ENCODE data around the gene KCNH2.

Gene KCNH2

DNA sequence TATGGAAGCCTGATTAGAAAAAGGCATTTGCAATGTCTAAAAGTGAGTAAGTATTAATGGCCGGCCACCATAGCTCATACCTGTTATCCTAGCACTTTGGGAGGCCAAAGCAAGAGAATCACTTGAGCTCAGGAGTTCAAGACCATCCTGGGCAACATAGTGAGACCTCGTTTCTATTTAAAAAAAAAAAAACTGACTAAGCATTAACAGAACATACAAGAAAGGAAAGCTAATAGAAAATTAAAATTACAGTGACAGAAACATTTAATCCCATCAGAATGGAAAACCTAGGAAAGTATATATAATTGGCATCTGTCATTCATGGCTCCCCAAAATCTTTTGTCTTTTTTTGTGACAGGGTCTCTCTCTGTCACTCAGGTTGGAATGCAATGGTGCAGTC lies 69.9 kb downstream of the KCNH2 start:
- H3K9me3 ChIP-seq (ENCODE audit: insufficient read depth, low read depth, low read length): no peaks in the 10 kb centered on the region
- peaks cover 6% of the 10 kb centered on the region for H3K27me3 ChIP-seq (ENCODE audit: insufficient read depth, low read length)
- H3K27ac ChIP-seq (ENCODE audit: low read depth, low read length): no peak overlapping the region
- H3K4me3 ChIP-seq (ENCODE audit: low read length): no peak overlapping the region
- no peaks in the 10 kb centered on the region for H3K36me3 ChIP-seq (ENCODE audit: insufficient read depth, low read length)
- H3K4me1 ChIP-seq (ENCODE audit: insufficient read depth, low read length): no peaks in the 10 kb centered on the region
- WGBS: 90% methylated on average over 1 of the region's 2 CpGs
- H3K9ac ChIP-seq (ENCODE audit: low read depth, low read length): no peak overlapping the region

DNA sequence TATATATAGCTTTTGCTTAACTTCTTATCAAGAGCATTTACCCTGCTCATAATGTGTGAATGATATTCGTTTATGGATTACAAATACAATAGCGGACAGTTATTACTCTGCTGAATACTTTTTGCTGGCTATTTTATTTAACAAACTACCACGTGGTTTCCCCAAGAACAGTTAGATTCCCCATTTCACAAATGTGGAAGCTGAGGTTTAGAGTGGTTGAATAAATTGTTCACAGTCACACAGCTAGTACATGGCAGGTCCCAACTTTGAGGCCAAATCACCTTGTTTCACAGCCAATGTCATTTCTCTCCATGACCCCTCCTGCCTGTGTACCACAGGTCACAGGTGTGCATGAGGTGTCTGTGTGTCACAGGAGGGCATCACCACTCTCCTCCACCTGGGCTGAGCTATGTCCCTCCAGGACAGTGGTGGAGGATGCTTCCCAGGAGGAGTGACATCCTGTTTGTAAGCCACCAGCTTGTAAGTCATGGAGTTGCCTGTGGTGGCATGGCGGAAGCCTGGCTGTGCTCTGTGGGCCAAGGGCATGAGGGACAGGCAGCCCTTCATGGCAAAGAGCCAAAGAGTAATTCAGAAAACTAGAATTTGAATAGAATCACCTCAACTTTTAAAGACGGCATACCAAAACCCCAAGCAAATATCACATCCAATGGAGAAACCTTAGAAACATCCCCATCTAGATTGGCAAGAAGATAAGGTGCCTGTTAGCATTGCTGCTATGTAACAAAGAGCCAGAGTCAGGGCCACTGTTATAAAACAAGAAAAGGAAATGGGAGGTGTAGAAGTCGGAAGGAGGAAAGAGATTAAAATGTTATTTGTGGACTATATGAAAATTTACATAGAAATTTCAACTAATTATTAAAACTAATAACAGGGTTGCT lies 73.9 kb downstream of the KCNH2 start:
- Histone ChIP-seq H3K4me3 (ENCODE audit: low read length) (no peak overlapping the region), H3K9me3 (ENCODE audit: insufficient read depth, low read depth, low read length) (no peaks in the 10 kb centered on the region), H3K27me3 (ENCODE audit: insufficient read depth, low read length) (peaks cover 40% of the 10 kb centered on the region), H3K4me1 (ENCODE audit: insufficient read depth, low read length) (peaks cover 14% of the 10 kb centered on the region), H3K9ac (ENCODE audit: low read depth, low read length) (no peak overlapping the region), H3K27ac (ENCODE audit: low read depth, low read length) (no peak overlapping the region), H3K36me3 (ENCODE audit: insufficient read depth, low read length) (no peaks in the 10 kb centered on the region)
- WGBS: 85% methylated on average over 2 of the region's 6 CpGs

- H3K4me3 ChIP-seq (ENCODE audit: low read length): no peak overlapping the region
- 94% methylated on average over 12 of the region's 12 CpGs for WGBS
- H3K9me3 ChIP-seq (ENCODE audit: insufficient read depth, low read depth, low read length): no peaks in the 10 kb centered on the region
- H3K27ac ChIP-seq (ENCODE audit: low read depth, low read length): no peak overlapping the region
- H3K4me1 ChIP-seq (ENCODE audit: insufficient read depth, low read length): peaks cover 14% of the 10 kb centered on the region
- no peaks in the 10 kb centered on the region for H3K36me3 ChIP-seq (ENCODE audit: insufficient read depth, low read length)
- H3K9ac ChIP-seq (ENCODE audit: low read depth, low read length): no peak overlapping the region
- peaks cover 47% of the 10 kb centered on the region for H3K27me3 ChIP-seq (ENCODE audit: insufficient read depth, low read length)
Observed at GRCh38 chr7:150903606-150904005, 74.5 kb downstream of the KCNH2 start.

GRCh38 chr7:150902078-150903033 lies 75.8 kb downstream of the KCNH2 start:
- Histone ChIP-seq H3K9me3 (ENCODE audit: insufficient read depth, low read depth, low read length) (no peaks in the 10 kb centered on the region), H3K9ac (ENCODE audit: low read depth, low read length) (no peak overlapping the region), H3K27ac (ENCODE audit: low read depth, low read length) (no peak overlapping the region), H3K27me3 (ENCODE audit: insufficient read depth, low read length) (peaks cover 52% of the 10 kb centered on the region), H3K4me3 (ENCODE audit: low read length) (no peak overlapping the region), H3K4me1 (ENCODE audit: insufficient read depth, low read length) (peaks cover 14% of the 10 kb centered on the region), H3K36me3 (ENCODE audit: insufficient read depth, low read length) (no peaks in the 10 kb centered on the region)
- WGBS: 88% methylated on average over 14 of the region's 14 CpGs

DNA sequence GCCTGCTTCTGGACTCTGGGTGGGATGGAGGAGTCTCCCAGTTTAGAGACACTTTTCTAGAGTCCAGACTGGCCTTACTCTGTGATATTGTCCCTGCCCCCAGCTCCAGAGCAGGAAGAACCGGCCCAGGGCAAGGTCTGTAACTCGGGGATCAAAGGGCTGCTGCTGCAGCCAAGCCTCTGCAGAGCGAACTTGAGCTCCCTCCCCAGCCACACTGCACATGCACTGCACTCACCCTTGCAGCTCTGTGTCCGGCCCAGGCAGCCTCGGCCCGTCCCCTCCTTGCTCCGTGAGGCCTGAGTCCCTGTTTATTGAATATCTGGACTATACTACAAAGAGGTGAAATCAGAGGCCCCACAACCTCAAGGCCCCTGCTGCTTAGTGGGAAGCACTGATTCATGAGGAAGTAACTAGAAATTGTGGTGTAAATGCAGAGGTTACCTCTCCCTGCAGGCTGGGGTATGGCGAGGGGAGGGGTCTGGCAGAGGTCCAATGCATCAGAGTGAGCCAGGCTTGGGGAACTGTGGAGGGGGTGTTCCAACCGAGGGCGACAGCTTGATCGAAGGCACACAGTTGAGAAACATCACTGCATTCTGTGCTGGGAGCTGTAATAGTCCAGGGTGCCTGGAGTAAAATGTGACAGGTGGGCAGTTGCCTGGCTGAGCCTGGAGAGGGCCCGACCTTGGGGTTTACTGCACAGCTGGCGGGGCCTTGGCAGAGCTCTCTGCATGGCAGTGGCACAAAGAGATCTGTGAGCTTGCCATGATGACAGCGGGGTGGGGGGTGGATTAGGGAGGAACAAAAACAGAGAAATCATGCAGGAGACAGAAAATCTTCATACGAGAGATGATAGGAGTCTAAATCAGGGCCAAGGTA lies 76.7 kb downstream of the KCNH2 start:
- 43% methylated on average over 15 of the region's 15 CpGs for WGBS
- Histone ChIP-seq H3K36me3 (ENCODE audit: insufficient read depth, low read length) (no peaks in the 10 kb centered on the region), H3K27me3 (ENCODE audit: insufficient read depth, low read length) (peaks cover 50% of the 10 kb centered on the region), H3K4me1 (ENCODE audit: insufficient read depth, low read length) (peaks cover 14% of the 10 kb centered on the region), H3K9me3 (ENCODE audit: insufficient read depth, low read depth, low read length) (no peaks in the 10 kb centered on the region), H3K27ac (ENCODE audit: low read depth, low read length) (no peak overlapping the region), H3K4me3 (ENCODE audit: low read length) (no peak overlapping the region), H3K9ac (ENCODE audit: low read depth, low read length) (no peak overlapping the region; the same call in 1 of the 2 replicates)

GRCh38 chr7:150900675-150901074 lies 77.4 kb downstream of the KCNH2 start:
- no peak overlapping the region for H3K9ac ChIP-seq (ENCODE audit: low read depth, low read length)
- H3K36me3 ChIP-seq (ENCODE audit: insufficient read depth, low read length): no peaks in the 10 kb centered on the region
- peaks cover 14% of the 10 kb centered on the region for H3K4me1 ChIP-seq (ENCODE audit: insufficient read depth, low read length)
- H3K27me3 ChIP-seq (ENCODE audit: insufficient read depth, low read length): peaks cover 52% of the 10 kb centered on the region
- H3K9me3 ChIP-seq (ENCODE audit: insufficient read depth, low read depth, low read length): no peaks in the 10 kb centered on the region
- H3K4me3 ChIP-seq (ENCODE audit: low read length): no peak overlapping the region
- no peak overlapping the region for H3K27ac ChIP-seq (ENCODE audit: low read depth, low read length)
- WGBS: 75% methylated on average over 8 of the region's 8 CpGs

DNA sequence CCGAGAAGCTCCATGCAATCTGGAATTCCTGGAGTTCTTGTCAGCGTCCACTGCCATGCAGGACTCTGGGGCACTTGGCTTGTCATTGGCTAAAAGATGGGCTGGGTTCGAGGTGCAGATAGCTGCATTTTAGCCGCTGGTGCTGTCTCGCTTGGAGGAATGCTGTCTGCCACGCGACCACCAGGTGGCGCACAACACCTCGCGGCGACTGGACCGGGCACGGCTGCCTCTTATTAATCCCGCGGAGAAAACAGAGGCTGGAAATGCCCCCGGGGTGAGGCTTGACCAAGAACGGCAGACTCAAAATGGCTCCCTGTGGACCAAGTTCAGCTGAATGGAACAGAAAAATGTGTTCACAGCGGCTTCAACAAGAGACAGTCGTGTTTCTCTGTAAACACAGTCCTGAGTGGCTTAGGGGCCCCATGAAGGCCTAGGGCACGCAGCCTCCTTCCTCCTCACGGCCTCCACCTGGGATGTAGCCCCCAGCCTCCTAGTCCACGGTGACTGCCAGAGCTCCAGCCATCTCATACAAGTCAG lies 79.6 kb downstream of the KCNH2 start:
- Histone ChIP-seq H3K4me3 (ENCODE audit: low read length) (no peak overlapping the region), H3K9ac (ENCODE audit: low read depth, low read length) (no peak overlapping the region), H3K27ac (ENCODE audit: low read depth, low read length) (no peak overlapping the region), H3K4me1 (ENCODE audit: insufficient read depth, low read length) (peaks cover 14% of the 10 kb centered on the region), H3K27me3 (ENCODE audit: insufficient read depth, low read length) (peaks cover 48% of the 10 kb centered on the region), H3K9me3 (ENCODE audit: insufficient read depth, low read depth, low read length) (peaks cover 4% of the 10 kb centered on the region; the same call in 1 of the 2 replicates), H3K36me3 (ENCODE audit: insufficient read depth, low read length) (no peaks in the 10 kb centered on the region)
- 21% methylated on average over 22 of the region's 22 CpGs for WGBS

DNA sequence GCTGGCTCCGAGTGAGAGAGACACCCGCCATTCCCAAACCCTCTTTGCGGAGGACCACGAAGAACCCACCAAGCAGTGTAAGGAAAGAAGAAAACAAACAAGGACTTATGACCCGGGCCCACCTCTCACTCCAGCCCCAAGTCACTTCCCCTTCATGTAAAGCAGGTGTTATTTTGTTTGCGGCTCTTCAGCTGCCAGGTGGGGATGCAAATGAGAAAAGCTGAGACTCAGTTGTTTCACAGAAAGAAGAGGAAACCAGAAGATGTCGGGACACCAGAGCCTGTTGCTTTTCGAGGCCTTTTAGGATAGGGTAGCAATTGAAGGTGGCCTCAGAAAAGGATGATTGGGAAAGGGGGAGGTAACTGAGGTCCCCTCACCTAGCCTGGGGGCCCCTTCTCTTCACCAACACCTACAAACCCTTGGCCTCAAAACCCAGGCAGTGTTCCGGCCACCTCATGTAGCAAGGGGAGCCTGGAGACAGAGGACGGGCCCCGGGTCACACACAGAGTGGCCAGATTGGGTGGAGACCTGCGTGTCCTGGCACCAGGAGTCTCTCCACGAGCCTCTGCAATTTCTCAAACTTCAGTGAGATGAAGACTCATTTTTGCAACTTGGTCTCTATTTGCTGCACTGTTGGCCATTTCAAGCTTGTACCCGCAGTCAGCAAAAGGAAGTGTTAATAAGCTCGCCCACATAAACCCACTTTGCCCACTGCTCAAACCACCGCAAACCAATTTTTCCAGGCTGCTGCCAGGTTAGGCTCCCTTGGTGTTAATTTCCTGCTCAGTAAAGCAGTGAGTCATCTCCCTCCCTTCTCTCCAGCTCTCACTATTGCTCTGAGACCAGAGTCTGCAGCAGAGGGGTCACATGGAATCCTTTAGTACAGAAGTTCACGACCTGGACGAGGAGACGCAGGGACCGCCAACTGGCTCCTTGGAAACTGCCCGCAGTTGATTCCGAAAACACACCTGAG lies 80.3 kb downstream of the KCNH2 start:
- H3K4me1 ChIP-seq (ENCODE audit: insufficient read depth, low read length): peaks cover 14% of the 10 kb centered on the region
- no peaks in the 10 kb centered on the region for H3K36me3 ChIP-seq (ENCODE audit: insufficient read depth, low read length)
- peaks cover 9% of the 10 kb centered on the region; the same call in 1 of the 2 replicates for H3K9me3 ChIP-seq (ENCODE audit: insufficient read depth, low read depth, low read length)
- H3K27ac ChIP-seq (ENCODE audit: low read depth, low read length): no peak overlapping the region
- no peak overlapping the region for H3K4me3 ChIP-seq (ENCODE audit: low read length)
- H3K27me3 ChIP-seq (ENCODE audit: insufficient read depth, low read length): peaks cover 48% of the 10 kb centered on the region
- H3K9ac ChIP-seq (ENCODE audit: low read depth, low read length): no peak overlapping the region
- 84% methylated on average over 21 of the region's 22 CpGs for WGBS

- Histone ChIP-seq H3K36me3 (ENCODE audit: insufficient read depth, low read length) (no peaks in the 10 kb centered on the region), H3K4me3 (ENCODE audit: low read length) (no peak overlapping the region), H3K9ac (ENCODE audit: low read depth, low read length) (no peak overlapping the region), H3K27ac (ENCODE audit: low read depth, low read length) (no peak overlapping the region), H3K27me3 (ENCODE audit: insufficient read depth, low read length) (peaks cover 37% of the 10 kb centered on the region), H3K4me1 (ENCODE audit: insufficient read depth, low read length) (peaks cover 10% of the 10 kb centered on the region), H3K9me3 (ENCODE audit: insufficient read depth, low read depth, low read length) (peaks cover 9% of the 10 kb centered on the region; the same call in 1 of the 2 replicates)
- WGBS: 86% methylated on average over 10 of the region's 10 CpGs
Observed at GRCh38 chr7:150896562-150897209, 81.4 kb downstream of the KCNH2 start.

All from HUES64 (cell line).